Non-pigmented ciliary epithelial cell (primary cell): Measurements from ENCODE around the gene GRID1.

Experiments used
- DNase-seq: peaks from one replicate; pipeline ENCODE4 v3.0.0-alpha.2; 2010; ENCODE audit warnings: low read depth

Gene GRID1

GRCh38 chr10:86060386-86061277, 306.0 kb downstream of the GRID1 start:
- no peak for DNase-seq

- DNase-seq, result no peak
These were observed 306.7 kb downstream of the GRID1 start for GRCh38 chr10:86059892-86060291.

GRCh38 chr10:86058964-86059363, 307.6 kb downstream of the GRID1 start:
- DNase-seq, result no peak

GRCh38 chr10:86057708-86058107, 308.9 kb downstream of the GRID1 start:
- DNase-seq, result no peak

- DNase-seq, result no peak
These were observed 309.9 kb downstream of the GRID1 start for GRCh38 chr10:86056672-86057071.

GRCh38 chr10:86055928-86056327, 310.7 kb downstream of the GRID1 start:
- no peak for DNase-seq

GRCh38 chr10:86053675-86054074, 312.9 kb downstream of the GRID1 start:
- no peak for DNase-seq

GRCh38 chr10:86051586-86051985, 315.0 kb downstream of the GRID1 start:
- DNase-seq, result no peak

GRCh38 chr10:86049442-86049841, 317.2 kb downstream of the GRID1 start:
- no peak for DNase-seq

GRCh38 chr10:86048973-86049372, 317.6 kb downstream of the GRID1 start:
- DNase-seq, result no peak

- no peak for DNase-seq
These were observed 318.0 kb downstream of the GRID1 start for GRCh38 chr10:86048571-86048970.

- DNase-seq, result no peak
These were observed 319.0 kb downstream of the GRID1 start for GRCh38 chr10:86047588-86047987.

- DNase-seq, result no peak
These were observed 319.6 kb downstream of the GRID1 start for GRCh38 chr10:86046845-86047460.

- no peak for DNase-seq
These were observed 320.7 kb downstream of the GRID1 start for GRCh38 chr10:86045896-86046295.

- no peak for DNase-seq
These were observed 322.6 kb downstream of the GRID1 start for GRCh38 chr10:86044029-86044428.

GRCh38 chr10:86043236-86043635, 323.4 kb downstream of the GRID1 start:
- no peak for DNase-seq

- no peak for DNase-seq
These were observed 324.4 kb downstream of the GRID1 start for GRCh38 chr10:86042161-86042560.

- DNase-seq, result no peak
These were observed 325.5 kb downstream of the GRID1 start for GRCh38 chr10:86041116-86041515.

- DNase-seq, result no peak
These were observed 328.2 kb downstream of the GRID1 start for GRCh38 chr10:86038371-86038770.

GRCh38 chr10:86037096-86037495, 329.5 kb downstream of the GRID1 start:
- no peak for DNase-seq

- DNase-seq, result no peak
These were observed 330.1 kb downstream of the GRID1 start for GRCh38 chr10:86036544-86036831.

- no peak for DNase-seq
These were observed 330.6 kb downstream of the GRID1 start for GRCh38 chr10:86035791-86036543.

GRCh38 chr10:86034710-86035109, 331.9 kb downstream of the GRID1 start:
- DNase-seq, result no peak
